MCF 10A (cell line): ENCODE measurements around the gene GPATCH1. TPM values are rescaled to one million over a fixed set of nuclear protein-coding genes. Genes with fewer than 3 reads are reported as not detected.

ENCODE experiments used
- BruUV-seq: library from RNA; stranded (reverse); fragments of 400-500 nt; replicated peaks from 2 replicates; lab custom pipeline; 2021; lab: Mats Ljungman, UMichigan
- CTCF ChIA-PET: fragments of 300-600 bp; sonication (Branson Sonifier 250); formaldehyde crosslinking; extraction: SDS; loops from one replicate; lab custom pipeline; 2021; ENCODE audit warnings: antibody characterized with exemption, inconsistent platforms; lab: Yijun Ruan, JAX
- POLR2A ChIA-PET: fragments of 300-600, 350-650 bp; sonication (Branson Sonifier 250); formaldehyde crosslinking; extraction: SDS; loops from one replicate; lab custom pipeline; 2020; ENCODE audit warnings: antibody characterized with exemption, inconsistent platforms; lab: Yijun Ruan, JAX
- DNase-seq: peaks from one replicate; pipeline ENCODE4 v3.0.0-alpha.2; 2018; ENCODE audit not compliant: unreplicated experiment
- H3K27ac Mint-ChIP-seq: one replicate; pipeline ENCODE4 v1.8.0; 2022; ENCODE audit warnings: mild to moderate bottlenecking, low read depth, mixed read lengths; ENCODE audit not compliant: unreplicated experiment
- H3K27me3 Mint-ChIP-seq: one replicate; pipeline ENCODE4 v1.8.0; 2022; ENCODE audit warnings: mixed read lengths; ENCODE audit not compliant: insufficient read depth, unreplicated experiment
- H3K36me3 Mint-ChIP-seq: one replicate; pipeline ENCODE4 v1.8.0; 2022; ENCODE audit warnings: mild to moderate bottlenecking, moderate library complexity, mixed read lengths; ENCODE audit not compliant: insufficient read depth, unreplicated experiment
- H3K4me1 Mint-ChIP-seq: one replicate; pipeline ENCODE4 v1.8.0; 2022; ENCODE audit warnings: mixed read lengths; ENCODE audit not compliant: insufficient read depth, unreplicated experiment
- H3K4me3 Mint-ChIP-seq: one replicate; pipeline ENCODE4 v1.8.0; 2022; ENCODE audit warnings: mild to moderate bottlenecking, moderate library complexity, mixed read lengths; ENCODE audit not compliant: unreplicated experiment
- H3K9me3 Mint-ChIP-seq: one replicate; pipeline ENCODE4 v1.8.0; 2022; ENCODE audit warnings: mixed read lengths; ENCODE audit not compliant: unreplicated experiment
- intact Hi-C: fragments of 100-400 bp; cut with micrococcal nuclease; formaldehyde crosslinking; loops from 2 replicates; pipeline ENCODE4 v1.14.1; 2022
- total RNA-seq: library from RNA; stranded (reverse); gene quantifications from 2 replicates; pipeline ENCODE4 v1.2.3, GENCODE V29; 2022
- TF ChIP-seq, protein P1 (sequence below): fragments of 200-600 bp; IDR thresholded peaks from one replicate; pipeline ENCODE4 v1.8.0; 2022; ENCODE audit warnings: antibody characterized with exemption, mild to moderate bottlenecking; ENCODE audit not compliant: unreplicated experiment

GPATCH1 gene
- total RNA-seq, 1 experiment from 2014 or later = 5.1 TPM

DNA sequence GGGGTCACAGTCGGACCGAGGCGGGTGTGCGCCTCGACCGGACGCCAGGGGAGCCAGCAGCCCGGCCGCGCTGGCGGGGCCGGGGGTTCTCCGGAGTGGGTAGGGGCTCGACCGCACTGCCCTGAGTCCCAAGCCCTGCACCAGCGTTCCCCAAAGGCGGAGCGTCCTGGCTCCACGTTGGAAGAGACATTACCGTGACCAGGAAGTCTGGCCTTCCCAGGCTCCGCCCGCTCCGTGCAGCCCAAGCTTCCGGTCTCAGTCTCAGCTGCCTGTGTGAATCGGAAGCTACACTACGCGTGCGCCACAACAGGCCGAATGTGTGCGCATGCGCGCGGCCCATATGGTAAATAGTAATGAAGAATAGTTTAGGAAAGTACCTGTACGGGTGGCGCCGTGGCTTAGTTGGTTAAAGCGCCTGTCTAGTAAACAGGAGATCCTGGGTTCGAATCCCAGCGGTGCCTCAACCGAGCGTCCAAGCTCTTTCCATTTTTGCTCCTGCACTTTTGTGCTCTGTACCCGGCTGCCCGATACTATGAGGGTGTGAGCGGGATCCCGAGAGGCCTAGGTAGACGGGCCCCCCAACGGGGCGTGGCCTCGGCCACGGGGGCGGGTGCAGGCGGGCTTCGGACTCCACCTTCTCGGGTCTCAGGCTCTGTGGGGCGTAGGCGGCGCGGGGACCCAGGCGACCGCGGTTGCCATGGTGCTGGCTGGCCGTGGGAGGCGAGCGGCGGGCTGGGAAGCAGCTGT is 95.9 kb downstream of the GPATCH1 start:
- peak; percentile 99 for DNase-seq
- Mint-ChIP-seq H3K4me1 (peaks cover 9% of the 10 kb centered on the region), H3K36me3 (peaks cover 12% of the 10 kb centered on the region), H3K27me3 (no peaks in the 10 kb centered on the region), H3K4me3 (peak overlapping the region; percentile 93), H3K27ac (peak overlapping the region; percentile 66), H3K9me3 (no peaks in the 10 kb centered on the region)
- intact Hi-C loops = loop anchor here (2.0 kb wide), 2 partner anchors 32 to 50 kb away; no protein-coding TSS in a partner anchor
- POLR2A ChIA-PET = interaction anchor here (0.6 to 3.7 kb wide), 24 partner anchors 9 to 771 kb away, joined by 3 to 18 read pairs (median 5); partner anchors contain the start of genes CEBPG, CEP89, FAAP24 and GPATCH1
- CTCF ChIA-PET = interaction anchor here (0.6 to 2.6 kb wide), 29 partner anchors 9 to 594 kb away, joined by 3 to 17 read pairs (median 4); no protein-coding TSS in a partner anchor
- TSS peak; percentile 99 for BruUV-seq
- TF ChIP-seq, protein P1, sequence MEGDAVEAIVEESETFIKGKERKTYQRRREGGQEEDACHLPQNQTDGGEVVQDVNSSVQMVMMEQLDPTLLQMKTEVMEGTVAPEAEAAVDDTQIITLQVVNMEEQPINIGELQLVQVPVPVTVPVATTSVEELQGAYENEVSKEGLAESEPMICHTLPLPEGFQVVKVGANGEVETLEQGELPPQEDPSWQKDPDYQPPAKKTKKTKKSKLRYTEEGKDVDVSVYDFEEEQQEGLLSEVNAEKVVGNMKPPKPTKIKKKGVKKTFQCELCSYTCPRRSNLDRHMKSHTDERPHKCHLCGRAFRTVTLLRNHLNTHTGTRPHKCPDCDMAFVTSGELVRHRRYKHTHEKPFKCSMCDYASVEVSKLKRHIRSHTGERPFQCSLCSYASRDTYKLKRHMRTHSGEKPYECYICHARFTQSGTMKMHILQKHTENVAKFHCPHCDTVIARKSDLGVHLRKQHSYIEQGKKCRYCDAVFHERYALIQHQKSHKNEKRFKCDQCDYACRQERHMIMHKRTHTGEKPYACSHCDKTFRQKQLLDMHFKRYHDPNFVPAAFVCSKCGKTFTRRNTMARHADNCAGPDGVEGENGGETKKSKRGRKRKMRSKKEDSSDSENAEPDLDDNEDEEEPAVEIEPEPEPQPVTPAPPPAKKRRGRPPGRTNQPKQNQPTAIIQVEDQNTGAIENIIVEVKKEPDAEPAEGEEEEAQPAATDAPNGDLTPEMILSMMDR = no peak

DNA sequence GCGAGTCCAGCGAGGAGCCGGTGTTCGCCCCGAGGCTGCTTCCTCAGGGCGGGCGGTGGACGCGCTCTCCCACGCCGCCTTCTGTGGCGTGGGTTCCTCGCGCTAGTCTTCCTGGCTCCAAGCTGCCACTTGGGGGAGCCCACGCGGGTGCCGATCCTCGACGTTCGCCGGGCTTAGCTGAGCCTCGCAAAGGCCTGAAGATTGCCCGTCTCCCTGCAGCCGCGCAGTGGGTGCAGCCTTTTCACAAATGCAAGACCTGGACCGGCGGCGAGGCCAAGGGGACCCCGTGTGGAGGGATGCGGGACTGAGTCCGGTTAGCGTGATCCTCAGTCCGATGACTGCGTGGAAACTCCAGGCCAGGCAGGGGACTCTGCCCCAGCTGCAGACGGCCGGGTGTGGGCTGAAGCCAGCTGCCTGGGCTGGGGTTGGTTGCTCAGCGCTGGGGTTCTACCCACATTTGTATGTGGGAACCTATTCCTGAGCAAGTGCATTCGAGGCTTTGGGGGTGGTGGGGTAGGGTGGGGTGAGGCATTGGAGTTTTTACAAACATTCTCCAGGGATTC is 96.5 kb downstream of the GPATCH1 start:
- CTCF ChIA-PET = interaction anchor here (0.7 to 2.6 kb wide), 17 partner anchors 10 to 229 kb away, joined by 3 to 17 read pairs (median 4); no protein-coding TSS in a partner anchor
- POLR2A ChIA-PET = interaction anchor here (0.6 to 3.7 kb wide), 18 partner anchors 13 to 770 kb away, joined by 3 to 18 read pairs (median 5); partner anchors contain the start of genes CEBPG, CEP89, FAAP24 and KCTD15
- BruUV-seq = no TSS peak
- intact Hi-C loops = loop anchor here (2.0 kb wide), 2 partner anchors 33 to 51 kb away; no protein-coding TSS in a partner anchor
- TF ChIP-seq, protein P1 = peak; percentile 42
- Mint-ChIP-seq H3K36me3 (peaks cover 12% of the 10 kb centered on the region), H3K4me3 (peak overlapping the region; percentile 93), H3K9me3 (no peaks in the 10 kb centered on the region), H3K27me3 (no peaks in the 10 kb centered on the region), H3K4me1 (peaks cover 3% of the 10 kb centered on the region), H3K27ac (peak overlapping the region; percentile 66)
- DNase-seq = peak; percentile 62

Other genes starting within 250 kb of the GPATCH1 start
- gene SLC7A9, start 211.4 kb upstream of the GPATCH1 start, total RNA-seq = not detected in 2 replicates
- 24.7 and 28.4 TPM in 2 replicates for gene CEP89, start 109.2 kb upstream of the GPATCH1 start, total RNA-seq
- gene FAAP24, start 108.9 kb upstream of the GPATCH1 start, total RNA-seq = 4.1 and 5.1 TPM in 2 replicates
- 4.9 and 5.5 TPM in 2 replicates for gene RHPN2, start 16.3 kb upstream of the GPATCH1 start, total RNA-seq
- gene WDR88, start 50.9 kb downstream of the GPATCH1 start, total RNA-seq = not detected in 2 replicates
- gene LRP3, start 113.1 kb downstream of the GPATCH1 start, total RNA-seq = 7.7 and 9.5 TPM in 2 replicates
- not detected in 2 replicates for gene SLC7A10, start 144.7 kb downstream of the GPATCH1 start, total RNA-seq
- gene CEBPA, start 221.4 kb downstream of the GPATCH1 start, total RNA-seq = 4.7 and 6.2 TPM in 2 replicates